MCF 10A (cell line): ENCODE results near the gene AEBP1. TPM values are rescaled to one million over a fixed set of nuclear protein-coding genes. Genes with fewer than 3 reads are reported as not detected.

Source experiments
- BruUV-seq: library from RNA; stranded (reverse); fragments of 400-500 nt; replicated peaks from 2 replicates; lab custom pipeline; 2021; lab: Mats Ljungman, UMichigan
- CTCF ChIA-PET: fragments of 300-600 bp; sonication (Branson Sonifier 250); formaldehyde crosslinking; extraction: SDS; loops from one replicate; lab custom pipeline; 2021; ENCODE audit warnings: antibody characterized with exemption, inconsistent platforms; lab: Yijun Ruan, JAX
- POLR2A ChIA-PET: fragments of 300-600, 350-650 bp; sonication (Branson Sonifier 250); formaldehyde crosslinking; extraction: SDS; loops from one replicate; lab custom pipeline; 2020; ENCODE audit warnings: antibody characterized with exemption, inconsistent platforms; lab: Yijun Ruan, JAX
- DNase-seq: peaks from one replicate; pipeline ENCODE4 v3.0.0-alpha.2; 2018; ENCODE audit not compliant: unreplicated experiment
- H3K27ac Mint-ChIP-seq: one replicate; pipeline ENCODE4 v1.8.0; 2022; ENCODE audit warnings: mild to moderate bottlenecking, low read depth, mixed read lengths; ENCODE audit not compliant: unreplicated experiment
- H3K27me3 Mint-ChIP-seq: one replicate; pipeline ENCODE4 v1.8.0; 2022; ENCODE audit warnings: mixed read lengths; ENCODE audit not compliant: insufficient read depth, unreplicated experiment
- H3K36me3 Mint-ChIP-seq: one replicate; pipeline ENCODE4 v1.8.0; 2022; ENCODE audit warnings: mild to moderate bottlenecking, moderate library complexity, mixed read lengths; ENCODE audit not compliant: insufficient read depth, unreplicated experiment
- H3K4me1 Mint-ChIP-seq: one replicate; pipeline ENCODE4 v1.8.0; 2022; ENCODE audit warnings: mixed read lengths; ENCODE audit not compliant: insufficient read depth, unreplicated experiment
- H3K4me3 Mint-ChIP-seq: one replicate; pipeline ENCODE4 v1.8.0; 2022; ENCODE audit warnings: mild to moderate bottlenecking, moderate library complexity, mixed read lengths; ENCODE audit not compliant: unreplicated experiment
- H3K9me3 Mint-ChIP-seq: one replicate; pipeline ENCODE4 v1.8.0; 2022; ENCODE audit warnings: mixed read lengths; ENCODE audit not compliant: unreplicated experiment
- intact Hi-C: fragments of 100-400 bp; cut with micrococcal nuclease; formaldehyde crosslinking; loops from 2 replicates; pipeline ENCODE4 v1.14.1; 2022
- total RNA-seq: library from RNA; stranded (reverse); gene quantifications from 2 replicates; pipeline ENCODE4 v1.2.3, GENCODE V29; 2022
- TF ChIP-seq, protein P1 (sequence below): fragments of 200-600 bp; IDR thresholded peaks from one replicate; pipeline ENCODE4 v1.8.0; 2022; ENCODE audit warnings: antibody characterized with exemption, mild to moderate bottlenecking; ENCODE audit not compliant: unreplicated experiment

Gene AEBP1
- total RNA-seq, 1 experiment from 2014 or later: not detected

- peaks cover 6% of the 10 kb centered on the region for H3K4me1 Mint-ChIP-seq
- no TSS peak for BruUV-seq
- intact Hi-C loops: no loop called here
- no peak overlapping the region for H3K27ac Mint-ChIP-seq
- no peak overlapping the region for H3K4me3 Mint-ChIP-seq
- CTCF ChIA-PET: interaction anchor here (0.6 kb wide), 1 partner anchor 147 kb away, joined by 3 read pairs; no protein-coding TSS in a partner anchor
- TF ChIP-seq, protein P1, sequence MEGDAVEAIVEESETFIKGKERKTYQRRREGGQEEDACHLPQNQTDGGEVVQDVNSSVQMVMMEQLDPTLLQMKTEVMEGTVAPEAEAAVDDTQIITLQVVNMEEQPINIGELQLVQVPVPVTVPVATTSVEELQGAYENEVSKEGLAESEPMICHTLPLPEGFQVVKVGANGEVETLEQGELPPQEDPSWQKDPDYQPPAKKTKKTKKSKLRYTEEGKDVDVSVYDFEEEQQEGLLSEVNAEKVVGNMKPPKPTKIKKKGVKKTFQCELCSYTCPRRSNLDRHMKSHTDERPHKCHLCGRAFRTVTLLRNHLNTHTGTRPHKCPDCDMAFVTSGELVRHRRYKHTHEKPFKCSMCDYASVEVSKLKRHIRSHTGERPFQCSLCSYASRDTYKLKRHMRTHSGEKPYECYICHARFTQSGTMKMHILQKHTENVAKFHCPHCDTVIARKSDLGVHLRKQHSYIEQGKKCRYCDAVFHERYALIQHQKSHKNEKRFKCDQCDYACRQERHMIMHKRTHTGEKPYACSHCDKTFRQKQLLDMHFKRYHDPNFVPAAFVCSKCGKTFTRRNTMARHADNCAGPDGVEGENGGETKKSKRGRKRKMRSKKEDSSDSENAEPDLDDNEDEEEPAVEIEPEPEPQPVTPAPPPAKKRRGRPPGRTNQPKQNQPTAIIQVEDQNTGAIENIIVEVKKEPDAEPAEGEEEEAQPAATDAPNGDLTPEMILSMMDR: no peak
- no peaks in the 10 kb centered on the region for H3K9me3 Mint-ChIP-seq
- POLR2A ChIA-PET: interaction anchor here (1.7 kb wide), 1 partner anchor 27 kb away, joined by 5 read pairs; the partner anchor contains the start of gene POLD2
- no peak for DNase-seq
- H3K27me3 Mint-ChIP-seq: no peaks in the 10 kb centered on the region
- peaks cover 7% of the 10 kb centered on the region for H3K36me3 Mint-ChIP-seq
These were observed 7.7 kb upstream of the AEBP1 start for GRCh38 chr7:44096326-44096881.

GRCh38 chr7:44097064-44097932 is 6.8 kb upstream of the AEBP1 start:
- intact Hi-C loops: no loop called here
- Mint-ChIP-seq H3K9me3 (no peaks in the 10 kb centered on the region), H3K27ac (no peak overlapping the region), H3K27me3 (no peaks in the 10 kb centered on the region), H3K36me3 (peaks cover 7% of the 10 kb centered on the region), H3K4me1 (peaks cover 9% of the 10 kb centered on the region), H3K4me3 (no peak overlapping the region)
- POLR2A ChIA-PET: interaction anchor here (1.7 kb wide), 1 partner anchor 26 kb away, joined by 5 read pairs; the partner anchor contains the start of gene POLD2
- no peak for DNase-seq
- BruUV-seq: no TSS peak
- TF ChIP-seq, protein P1: no peak
- CTCF ChIA-PET: interaction anchor here (0.6 kb wide), 1 partner anchor 146 kb away, joined by 3 read pairs; no protein-coding TSS in a partner anchor

DNA sequence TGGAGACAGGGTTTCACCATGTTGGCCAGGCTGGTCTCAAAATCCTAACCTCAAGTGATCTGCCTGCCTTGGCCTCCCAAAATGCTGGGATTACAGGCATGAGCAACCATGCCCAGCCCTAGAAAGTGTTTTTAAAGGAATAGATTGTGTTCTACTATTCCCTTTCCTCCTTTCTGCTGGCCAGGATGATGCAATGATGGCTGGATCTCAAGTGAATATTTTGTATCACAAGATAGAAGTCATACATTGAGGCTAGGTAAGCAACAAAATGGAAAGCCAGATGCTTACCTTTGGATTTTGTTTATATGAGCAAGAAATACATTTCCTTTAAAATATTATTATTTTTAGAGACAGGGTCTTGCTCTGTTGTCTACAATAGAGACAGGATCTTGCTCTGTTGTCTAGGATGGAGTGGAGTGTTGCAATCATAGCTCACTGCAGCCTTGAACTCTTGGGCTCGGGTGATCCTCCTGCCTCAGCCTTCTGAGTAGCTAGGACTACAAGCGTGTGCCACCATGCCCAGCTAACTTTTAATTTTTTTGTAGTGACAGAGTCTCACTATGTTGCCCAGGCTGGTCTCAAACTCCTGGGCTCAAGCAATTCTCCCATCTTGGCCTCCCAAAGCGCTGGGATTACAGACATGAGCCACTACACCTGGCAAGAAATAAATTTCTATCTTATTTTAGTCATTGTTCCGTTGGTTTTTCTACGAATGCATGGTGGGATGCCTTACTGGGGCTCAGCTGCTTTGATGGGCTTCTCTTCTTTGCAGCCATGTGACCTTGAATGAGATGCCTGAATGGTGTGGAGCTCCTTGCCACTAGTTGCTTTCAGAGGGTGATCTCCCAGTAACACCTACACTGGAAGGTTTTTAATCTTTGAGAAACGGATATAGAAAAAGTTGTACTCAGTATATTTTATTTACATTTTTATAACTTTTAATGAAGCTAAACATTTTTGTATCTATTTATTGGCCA is 5.8 kb upstream of the AEBP1 start:
- Mint-ChIP-seq H3K27me3 (no peaks in the 10 kb centered on the region), H3K4me3 (no peak overlapping the region), H3K4me1 (peaks cover 19% of the 10 kb centered on the region), H3K9me3 (no peaks in the 10 kb centered on the region), H3K27ac (no peak overlapping the region), H3K36me3 (peaks cover 7% of the 10 kb centered on the region)
- ChIA-PET POLR2A (interaction anchor here (0.8 to 1.3 kb wide), 3 partner anchors 11 to 30 kb away, joined by 3 to 5 read pairs (median 5); no protein-coding TSS in a partner anchor), CTCF (interaction anchor here (0.6 kb wide), 2 partner anchors 22 to 186 kb away, joined by 3 read pairs; no protein-coding TSS in a partner anchor)
- BruUV-seq: no TSS peak
- DNase-seq: no peak
- TF ChIP-seq, protein P1: no peak
- intact Hi-C loops: no loop called here
